SJCRH30 (cell line): Measurements from ENCODE around the gene ABCE1. TPM values are rescaled to one million over a fixed set of nuclear protein-coding genes. Genes with fewer than 3 reads are reported as not detected.

Experiments
- DNase-seq, 2 experiments: peaks; one replicate each; pipeline ENCODE4 v3.0.0-alpha.2; 2015 to 2020
- H3K27ac ChIP-seq: fragments of 250-450 bp; sonication (Bioruptor Pico); 2 replicates; pipeline ENCODE4 v1.5.1; 2020; ENCODE audit warnings: mild to moderate bottlenecking, moderate library complexity
- H3K27me3 ChIP-seq: fragments of 250-450 bp; sonication (Bioruptor Pico); 2 replicates; pipeline ENCODE4 v1.5.1; 2020; ENCODE audit warnings: mild to moderate bottlenecking, moderate library complexity
- H3K36me3 ChIP-seq: fragments of 250-450 bp; sonication (Bioruptor Pico); 2 replicates; pipeline ENCODE4 v1.5.1; 2020; ENCODE audit warnings: mild to moderate bottlenecking, moderate library complexity
- H3K4me1 ChIP-seq: fragments of 250-450 bp; sonication (Bioruptor Pico); 2 replicates; pipeline ENCODE4 v1.5.1; 2020; ENCODE audit warnings: mild to moderate bottlenecking, moderate library complexity
- H3K4me3 ChIP-seq: fragments of 250-450 bp; sonication (Bioruptor Pico); 2 replicates; pipeline ENCODE4 v1.5.1; 2020; ENCODE audit warnings: mild to moderate bottlenecking, moderate library complexity
- H3K9me3 ChIP-seq: fragments of 250-450 bp; sonication (Bioruptor Pico); replicated peaks from 2 replicates; pipeline ENCODE4 v1.5.1; 2020; ENCODE audit warnings: mild to moderate bottlenecking, moderate library complexity
- total RNA-seq: library from RNA; depleted of rRNA; stranded (reverse); fragments of >200 nt; shearing (Covaris generic); gene quantifications from 2 replicates; pipeline ENCODE4 v1.2.3, GENCODE V29; 2014; rRNA removed

ABCE1 gene
- 140 and 179 TPM in 2 replicates for total RNA-seq

GRCh38 chr4:145097821-145098674 lies at the start of gene ABCE1, which contains the start of gene ANAPC10:
Gene ABCE1, plus strand, starts transcription at chr4:145098311. Its CDS starts 6,102 bp downstream, at chr4:145104413.
Gene ANAPC10, minus strand, starts transcription at chr4:145098196. Its CDS starts 2,097 bp downstream, at chr4:145096099.
- peak within 1 kb of the TSS; percentile 95 for H3K27ac ChIP-seq
- H3K27me3 ChIP-seq: no peaks in the 10 kb centered on the region
- no peaks in the 10 kb centered on the region for H3K9me3 ChIP-seq
- peak within 1 kb of the TSS; percentile 90 for H3K4me3 ChIP-seq
- DNase-seq: peak; percentile 97 to 98
- H3K36me3 ChIP-seq: peaks cover 28% of the 10 kb centered on the region
- 0 out of 2 replicates have a peak, but pooled peaks cover 4% of the 10 kb centered on the region for H3K4me1 ChIP-seq

- no peak overlapping the region for H3K27ac ChIP-seq
- H3K36me3 ChIP-seq: peaks cover 2% of the 10 kb centered on the region; the same call in 1 of the 2 replicates
- H3K4me1 ChIP-seq: peaks cover 14% of the 10 kb centered on the region
- DNase-seq: no peak
- H3K4me3 ChIP-seq: no peak overlapping the region
- H3K27me3 ChIP-seq: no peaks in the 10 kb centered on the region
- no peaks in the 10 kb centered on the region for H3K9me3 ChIP-seq
Observed at GRCh38 chr4:145048817-145049216, 49.3 kb upstream of the ABCE1 start.

- H3K4me1 ChIP-seq: peaks cover 10% of the 10 kb centered on the region
- H3K4me3 ChIP-seq: no peak overlapping the region
- no peaks in the 10 kb centered on the region for H3K27me3 ChIP-seq
- H3K36me3 ChIP-seq: peaks cover 2% of the 10 kb centered on the region; the same call in 1 of the 2 replicates
- no peaks in the 10 kb centered on the region for H3K9me3 ChIP-seq
- no peak for DNase-seq
- H3K27ac ChIP-seq: no peak overlapping the region
Observed at GRCh38 chr4:145049241-145049640, 48.9 kb upstream of the ABCE1 start.

- Histone ChIP-seq H3K27me3 (no peaks in the 10 kb centered on the region), H3K4me3 (no peak overlapping the region), H3K9me3 (no peaks in the 10 kb centered on the region), H3K4me1 (0 out of 2 replicates have a peak, but pooled peaks cover 8% of the 10 kb centered on the region), H3K27ac (no peak overlapping the region), H3K36me3 (peaks cover 7% of the 10 kb centered on the region; the same call in 1 of the 2 replicates)
- DNase-seq: no peak
Observed at GRCh38 chr4:145055533-145056257, 42.4 kb upstream of the ABCE1 start.

- no peaks in the 10 kb centered on the region for H3K9me3 ChIP-seq
- peaks cover 8% of the 10 kb centered on the region for H3K36me3 ChIP-seq
- H3K27me3 ChIP-seq: no peaks in the 10 kb centered on the region
- H3K27ac ChIP-seq: no peak overlapping the region
- H3K4me1 ChIP-seq: 0 out of 2 replicates have a peak, but pooled peaks cover 10% of the 10 kb centered on the region
- no peak overlapping the region for H3K4me3 ChIP-seq
- DNase-seq: no peak
Observed at GRCh38 chr4:145056325-145057130, 41.6 kb upstream of the ABCE1 start.

GRCh38 chr4:145058256-145058655 lies 39.9 kb upstream of the ABCE1 start:
- Histone ChIP-seq H3K36me3 (peaks cover 16% of the 10 kb centered on the region), H3K27ac (no peak overlapping the region), H3K9me3 (no peaks in the 10 kb centered on the region), H3K27me3 (no peaks in the 10 kb centered on the region), H3K4me3 (no peak overlapping the region), H3K4me1 (0 out of 2 replicates have a peak, but pooled peaks cover 10% of the 10 kb centered on the region)
- no peak for DNase-seq

GRCh38 chr4:145061318-145061920 lies 36.7 kb upstream of the ABCE1 start:
- H3K4me3 ChIP-seq: no peak overlapping the region
- H3K27me3 ChIP-seq: no peaks in the 10 kb centered on the region
- peak in 1 of 2 experiments; percentile 75 for DNase-seq
- H3K27ac ChIP-seq: no peak overlapping the region
- H3K36me3 ChIP-seq: peaks cover 13% of the 10 kb centered on the region
- H3K4me1 ChIP-seq: 0 out of 2 replicates have a peak, but pooled peaks cover 10% of the 10 kb centered on the region
- no peaks in the 10 kb centered on the region for H3K9me3 ChIP-seq

- H3K9me3 ChIP-seq: no peaks in the 10 kb centered on the region
- H3K4me1 ChIP-seq: no peaks in the 10 kb centered on the region
- H3K36me3 ChIP-seq: peaks cover 16% of the 10 kb centered on the region
- peak; percentile 11 to 62 for DNase-seq
- H3K27me3 ChIP-seq: no peaks in the 10 kb centered on the region
- no peak overlapping the region for H3K27ac ChIP-seq
- H3K4me3 ChIP-seq: no peak overlapping the region
Observed at GRCh38 chr4:145066063-145066501, 32.0 kb upstream of the ABCE1 start.

GRCh38 chr4:145069361-145069760 lies 28.8 kb upstream of the ABCE1 start:
- H3K4me1 ChIP-seq: no peaks in the 10 kb centered on the region
- H3K9me3 ChIP-seq: no peaks in the 10 kb centered on the region
- H3K4me3 ChIP-seq: no peak overlapping the region
- no peak overlapping the region for H3K27ac ChIP-seq
- 0 out of 2 replicates have a peak, but pooled peaks cover 3% of the 10 kb centered on the region for H3K36me3 ChIP-seq
- H3K27me3 ChIP-seq: no peaks in the 10 kb centered on the region
- DNase-seq: no peak

GRCh38 chr4:145071560-145071959 lies 26.6 kb upstream of the ABCE1 start:
- no peak overlapping the region for H3K27ac ChIP-seq
- no peaks in the 10 kb centered on the region for H3K27me3 ChIP-seq
- no peaks in the 10 kb centered on the region for H3K4me1 ChIP-seq
- no peak overlapping the region for H3K4me3 ChIP-seq
- H3K9me3 ChIP-seq: no peaks in the 10 kb centered on the region
- DNase-seq: no peak
- peaks cover 8% of the 10 kb centered on the region; the same call in 1 of the 2 replicates for H3K36me3 ChIP-seq

- DNase-seq: no peak
- no peak overlapping the region for H3K27ac ChIP-seq
- peaks cover 22% of the 10 kb centered on the region for H3K36me3 ChIP-seq
- no peaks in the 10 kb centered on the region for H3K9me3 ChIP-seq
- no peaks in the 10 kb centered on the region for H3K27me3 ChIP-seq
- no peak overlapping the region for H3K4me3 ChIP-seq
- H3K4me1 ChIP-seq: no peaks in the 10 kb centered on the region
Observed at GRCh38 chr4:145075742-145076468, 22.2 kb upstream of the ABCE1 start.

GRCh38 chr4:145076469-145076855 lies 21.6 kb upstream of the ABCE1 start:
- Histone ChIP-seq H3K9me3 (no peaks in the 10 kb centered on the region), H3K4me1 (no peaks in the 10 kb centered on the region), H3K27me3 (no peaks in the 10 kb centered on the region), H3K4me3 (no peak overlapping the region), H3K27ac (no peak overlapping the region), H3K36me3 (peaks cover 22% of the 10 kb centered on the region)
- DNase-seq: no peak

- Histone ChIP-seq H3K36me3 (peaks cover 17% of the 10 kb centered on the region; the same call in 1 of the 2 replicates), H3K9me3 (no peaks in the 10 kb centered on the region), H3K27ac (no peak overlapping the region), H3K4me3 (no peak overlapping the region), H3K4me1 (no peaks in the 10 kb centered on the region), H3K27me3 (no peaks in the 10 kb centered on the region)
- no peak for DNase-seq
Observed at GRCh38 chr4:145081756-145082155, 16.4 kb upstream of the ABCE1 start.
